G401.6 (cell line): ENCODE results near the gene CCDC6.
"Not testable (repeated sequence)": the region's sequence is repeated elsewhere in the genome, so short reads cannot be mapped to it uniquely, and the experiment has no call there.

Source experiments
- FAIRE-seq: peaks from 2 replicates; lab custom pipeline; 2012; peaks lifted over from hg19 to GRCh38; lab: Jason Lieb, UNC

CCDC6 gene

GRCh38 chr10:59905731-59906416 is 482 bp downstream of the CCDC6 start:
- no peak for FAIRE-seq

- FAIRE-seq, result no peak
Measured at GRCh38 chr10:59905066-59905730, 1.2 kb downstream of the CCDC6 start.

- FAIRE-seq, result no peak
Measured at GRCh38 chr10:59904426-59905065, 1.8 kb downstream of the CCDC6 start.

GRCh38 chr10:59903871-59904270 is 2.5 kb downstream of the CCDC6 start:
- FAIRE-seq, result no peak

GRCh38 chr10:59902016-59902415 is 4.3 kb downstream of the CCDC6 start:
- no peak for FAIRE-seq

- FAIRE-seq, result no peak
Measured at GRCh38 chr10:59901470-59901869, 4.9 kb downstream of the CCDC6 start.

GRCh38 chr10:59900048-59900727 is 6.2 kb downstream of the CCDC6 start:
- FAIRE-seq, result no peak

GRCh38 chr10:59898125-59898835 is 8.1 kb downstream of the CCDC6 start:
- no peak for FAIRE-seq

- no peak for FAIRE-seq
Measured at GRCh38 chr10:59896191-59896590, 10.2 kb downstream of the CCDC6 start.

GRCh38 chr10:59895629-59896116 is 10.7 kb downstream of the CCDC6 start:
- no peak for FAIRE-seq

- FAIRE-seq, result no peak
Measured at GRCh38 chr10:59894114-59894513, 12.2 kb downstream of the CCDC6 start.

GRCh38 chr10:59892697-59893096 is 13.7 kb downstream of the CCDC6 start:
- FAIRE-seq, result no peak

GRCh38 chr10:59891936-59892335 is 14.4 kb downstream of the CCDC6 start:
- FAIRE-seq, result no peak

GRCh38 chr10:59891349-59891748 is 15.0 kb downstream of the CCDC6 start:
- FAIRE-seq, result no peak

GRCh38 chr10:59888781-59889435 is 17.4 kb downstream of the CCDC6 start:
- no peak for FAIRE-seq

GRCh38 chr10:59887972-59888640 is 18.2 kb downstream of the CCDC6 start:
- FAIRE-seq, result no peak

GRCh38 chr10:59887006-59887405 is 19.4 kb downstream of the CCDC6 start:
- no peak for FAIRE-seq

- no peak for FAIRE-seq
Measured at GRCh38 chr10:59885430-59886134, 20.8 kb downstream of the CCDC6 start.

- not testable (repeated sequence) for FAIRE-seq
Measured at GRCh38 chr10:59884893-59885292, 21.5 kb downstream of the CCDC6 start.

- no peak for FAIRE-seq
Measured at GRCh38 chr10:59881640-59882039, 24.7 kb downstream of the CCDC6 start.
